T follicular helper cell (primary cell): Measurements from ENCODE around the gene DPP8.
"Not testable (repeated sequence)": the region's sequence is repeated elsewhere in the genome, so short reads cannot be mapped to it uniquely, and the experiment has no call there.

ENCODE experiments used
- DNase-seq: peaks from one replicate; pipeline ENCODE4 v3.0.0-alpha.2; 2020; ENCODE audit warnings: low read depth

DPP8 gene

GRCh38 chr15:65525622-65526021, 8.1 kb upstream of the DPP8 start:
- DNase-seq: no peak

- no peak for DNase-seq
These were observed 6.7 kb upstream of the DPP8 start for GRCh38 chr15:65524226-65524625.

GRCh38 chr15:65521350-65521749, 3.9 kb upstream of the DPP8 start:
- no peak for DNase-seq

GRCh38 chr15:65518633-65519285, 1.3 kb upstream of the DPP8 start:
- no peak for DNase-seq

GRCh38 chr15:65517866-65518207, 348 bp upstream of the DPP8 start:
- no peak for DNase-seq

- no peak for DNase-seq
These were observed 4.6 kb downstream of the DPP8 start for GRCh38 chr15:65512807-65513416.

- DNase-seq: no peak
These were observed 5.3 kb downstream of the DPP8 start for GRCh38 chr15:65512189-65512588.

GRCh38 chr15:65509321-65509720, 8.2 kb downstream of the DPP8 start:
- DNase-seq: no peak

GRCh38 chr15:65494076-65494475, 23.4 kb downstream of the DPP8 start:
- DNase-seq: no peak

- no peak for DNase-seq
These were observed 32.6 kb downstream of the DPP8 start for GRCh38 chr15:65484876-65485275.

- DNase-seq: no peak
These were observed 40.6 kb downstream of the DPP8 start for GRCh38 chr15:65476903-65477302.

GRCh38 chr15:65470866-65471265, 46.6 kb downstream of the DPP8 start:
- DNase-seq: no peak

GRCh38 chr15:65468229-65468909, 49.1 kb downstream of the DPP8 start:
- DNase-seq: no peak

- no peak for DNase-seq
These were observed 50.6 kb downstream of the DPP8 start for GRCh38 chr15:65466901-65467300.

- not testable (repeated sequence) for DNase-seq
These were observed 54.4 kb downstream of the DPP8 start for GRCh38 chr15:65463096-65463495.

GRCh38 chr15:65460741-65461347, 56.6 kb downstream of the DPP8 start:
- DNase-seq: no peak

- DNase-seq: not testable (repeated sequence)
These were observed 62.2 kb downstream of the DPP8 start for GRCh38 chr15:65455256-65455655.

- DNase-seq: no peak
These were observed 65.5 kb downstream of the DPP8 start for GRCh38 chr15:65451989-65452388.

GRCh38 chr15:65450556-65450955, 66.9 kb downstream of the DPP8 start:
- no peak for DNase-seq

GRCh38 chr15:65447145-65447544, 70.3 kb downstream of the DPP8 start:
- no peak for DNase-seq

GRCh38 chr15:65434201-65434600, 83.3 kb downstream of the DPP8 start:
- DNase-seq: no peak

GRCh38 chr15:65431731-65432130, 85.8 kb downstream of the DPP8 start:
- no peak for DNase-seq

GRCh38 chr15:65426216-65426853, 91.2 kb downstream of the DPP8 start:
- no peak for DNase-seq
